ENCODE results near the gene TTC7B.

DNA sequence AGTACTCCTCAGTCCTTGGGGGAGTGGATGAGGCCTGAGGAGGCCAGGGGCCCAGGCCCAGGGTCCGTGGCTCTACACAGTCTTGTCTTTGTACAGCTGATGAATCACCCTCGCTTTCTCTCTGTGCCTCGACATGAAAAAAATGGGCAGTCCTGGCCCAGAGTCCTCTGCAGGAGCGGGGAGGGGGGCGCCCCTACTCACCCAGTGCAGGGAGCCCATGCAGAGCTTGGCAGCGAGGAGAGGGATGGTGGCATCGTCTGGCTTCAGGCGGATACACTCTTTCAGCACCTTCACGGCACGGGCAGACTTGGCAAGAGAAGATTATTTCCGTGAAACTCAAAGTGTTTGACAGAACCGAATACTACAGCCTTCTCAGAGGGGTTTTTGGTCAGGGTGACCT is 159.3 kb downstream of the TTC7B start:
- TF ChIP-seq EZH2phosphoT487 (IDR thresholded peaks at IDR 0.05) (no peak), EZH2 (IDR thresholded peaks at IDR 0.05) (no peak), CTCF (IDR thresholded peaks at IDR 0.05) (no peak)

Measured in neural progenitor cell (in vitro differentiated cells).